MCF 10A (cell line): ENCODE results near the gene LRRC27. TPM values are rescaled to one million over a fixed set of nuclear protein-coding genes. Genes with fewer than 3 reads are reported as not detected.

Experiments
- BruUV-seq: library from RNA; stranded (reverse); fragments of 400-500 nt; replicated peaks from 2 replicates; lab custom pipeline; 2021; lab: Mats Ljungman, UMichigan
- CTCF ChIA-PET: fragments of 300-600 bp; sonication (Branson Sonifier 250); formaldehyde crosslinking; extraction: SDS; loops from one replicate; lab custom pipeline; 2021; ENCODE audit warnings: antibody characterized with exemption, inconsistent platforms; lab: Yijun Ruan, JAX
- POLR2A ChIA-PET: fragments of 300-600, 350-650 bp; sonication (Branson Sonifier 250); formaldehyde crosslinking; extraction: SDS; loops from one replicate; lab custom pipeline; 2020; ENCODE audit warnings: antibody characterized with exemption, inconsistent platforms; lab: Yijun Ruan, JAX
- DNase-seq: peaks from one replicate; pipeline ENCODE4 v3.0.0-alpha.2; 2018; ENCODE audit not compliant: unreplicated experiment
- H3K27ac Mint-ChIP-seq: one replicate; pipeline ENCODE4 v1.8.0; 2022; ENCODE audit warnings: mild to moderate bottlenecking, low read depth, mixed read lengths; ENCODE audit not compliant: unreplicated experiment
- H3K27me3 Mint-ChIP-seq: one replicate; pipeline ENCODE4 v1.8.0; 2022; ENCODE audit warnings: mixed read lengths; ENCODE audit not compliant: insufficient read depth, unreplicated experiment
- H3K36me3 Mint-ChIP-seq: one replicate; pipeline ENCODE4 v1.8.0; 2022; ENCODE audit warnings: mild to moderate bottlenecking, moderate library complexity, mixed read lengths; ENCODE audit not compliant: insufficient read depth, unreplicated experiment
- H3K4me1 Mint-ChIP-seq: one replicate; pipeline ENCODE4 v1.8.0; 2022; ENCODE audit warnings: mixed read lengths; ENCODE audit not compliant: insufficient read depth, unreplicated experiment
- H3K4me3 Mint-ChIP-seq: one replicate; pipeline ENCODE4 v1.8.0; 2022; ENCODE audit warnings: mild to moderate bottlenecking, moderate library complexity, mixed read lengths; ENCODE audit not compliant: unreplicated experiment
- H3K9me3 Mint-ChIP-seq: one replicate; pipeline ENCODE4 v1.8.0; 2022; ENCODE audit warnings: mixed read lengths; ENCODE audit not compliant: unreplicated experiment
- intact Hi-C: fragments of 100-400 bp; cut with micrococcal nuclease; formaldehyde crosslinking; loops from 2 replicates; pipeline ENCODE4 v1.14.1; 2022
- total RNA-seq: library from RNA; stranded (reverse); gene quantifications from 2 replicates; pipeline ENCODE4 v1.2.3, GENCODE V29; 2022
- TF ChIP-seq, protein P1 (sequence below): fragments of 200-600 bp; IDR thresholded peaks from one replicate; pipeline ENCODE4 v1.8.0; 2022; ENCODE audit warnings: antibody characterized with exemption, mild to moderate bottlenecking; ENCODE audit not compliant: unreplicated experiment

Gene LRRC27
- total RNA-seq, 1 experiment from 2014 or later, result 9.1 TPM

DNA sequence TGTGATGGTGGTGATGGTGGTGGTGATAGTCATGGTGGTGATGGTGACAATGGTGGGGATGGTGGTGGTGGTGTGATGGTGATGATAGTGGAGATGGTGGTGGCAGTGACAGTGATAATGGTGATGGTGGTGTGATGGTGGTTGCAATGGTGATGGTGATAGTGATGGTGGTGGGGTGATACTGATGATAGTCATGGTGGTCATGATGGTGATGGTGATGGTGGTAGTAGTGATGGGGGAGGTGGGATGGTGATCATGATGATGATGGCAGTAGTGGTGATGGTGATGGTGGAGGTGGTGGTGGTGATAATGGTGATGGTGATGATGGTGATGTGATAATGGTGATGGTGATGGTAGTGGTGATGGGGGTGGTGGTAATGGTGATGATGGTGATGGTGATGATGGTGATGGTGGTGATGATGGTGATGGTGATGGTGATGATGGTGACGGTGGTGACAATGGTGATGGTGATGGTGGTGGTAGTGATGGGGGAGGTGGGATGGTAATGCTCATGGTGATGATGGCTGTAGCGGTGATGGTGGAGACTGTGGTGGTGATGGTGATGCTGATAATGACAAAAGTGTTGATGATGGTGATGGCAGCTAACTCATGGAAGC is 60.3 kb downstream of the LRRC27 start:
- POLR2A ChIA-PET, result interaction anchor here (0.7 kb wide), 1 partner anchor 338 kb away, joined by 3 read pairs; no protein-coding TSS in a partner anchor
- H3K4me1 Mint-ChIP-seq, result peaks cover 11% of the 10 kb centered on the region
- no peak for DNase-seq
- no TSS peak for BruUV-seq
- intact Hi-C loops, result no loop called here
- no peak overlapping the region for H3K27ac Mint-ChIP-seq
- H3K36me3 Mint-ChIP-seq, result no peaks in the 10 kb centered on the region
- H3K27me3 Mint-ChIP-seq, result no peaks in the 10 kb centered on the region
- H3K4me3 Mint-ChIP-seq, result no peak overlapping the region
- TF ChIP-seq, protein P1, sequence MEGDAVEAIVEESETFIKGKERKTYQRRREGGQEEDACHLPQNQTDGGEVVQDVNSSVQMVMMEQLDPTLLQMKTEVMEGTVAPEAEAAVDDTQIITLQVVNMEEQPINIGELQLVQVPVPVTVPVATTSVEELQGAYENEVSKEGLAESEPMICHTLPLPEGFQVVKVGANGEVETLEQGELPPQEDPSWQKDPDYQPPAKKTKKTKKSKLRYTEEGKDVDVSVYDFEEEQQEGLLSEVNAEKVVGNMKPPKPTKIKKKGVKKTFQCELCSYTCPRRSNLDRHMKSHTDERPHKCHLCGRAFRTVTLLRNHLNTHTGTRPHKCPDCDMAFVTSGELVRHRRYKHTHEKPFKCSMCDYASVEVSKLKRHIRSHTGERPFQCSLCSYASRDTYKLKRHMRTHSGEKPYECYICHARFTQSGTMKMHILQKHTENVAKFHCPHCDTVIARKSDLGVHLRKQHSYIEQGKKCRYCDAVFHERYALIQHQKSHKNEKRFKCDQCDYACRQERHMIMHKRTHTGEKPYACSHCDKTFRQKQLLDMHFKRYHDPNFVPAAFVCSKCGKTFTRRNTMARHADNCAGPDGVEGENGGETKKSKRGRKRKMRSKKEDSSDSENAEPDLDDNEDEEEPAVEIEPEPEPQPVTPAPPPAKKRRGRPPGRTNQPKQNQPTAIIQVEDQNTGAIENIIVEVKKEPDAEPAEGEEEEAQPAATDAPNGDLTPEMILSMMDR, result no peak
- H3K9me3 Mint-ChIP-seq, result peaks cover 12% of the 10 kb centered on the region
- CTCF ChIA-PET, result no interaction called here

DNA sequence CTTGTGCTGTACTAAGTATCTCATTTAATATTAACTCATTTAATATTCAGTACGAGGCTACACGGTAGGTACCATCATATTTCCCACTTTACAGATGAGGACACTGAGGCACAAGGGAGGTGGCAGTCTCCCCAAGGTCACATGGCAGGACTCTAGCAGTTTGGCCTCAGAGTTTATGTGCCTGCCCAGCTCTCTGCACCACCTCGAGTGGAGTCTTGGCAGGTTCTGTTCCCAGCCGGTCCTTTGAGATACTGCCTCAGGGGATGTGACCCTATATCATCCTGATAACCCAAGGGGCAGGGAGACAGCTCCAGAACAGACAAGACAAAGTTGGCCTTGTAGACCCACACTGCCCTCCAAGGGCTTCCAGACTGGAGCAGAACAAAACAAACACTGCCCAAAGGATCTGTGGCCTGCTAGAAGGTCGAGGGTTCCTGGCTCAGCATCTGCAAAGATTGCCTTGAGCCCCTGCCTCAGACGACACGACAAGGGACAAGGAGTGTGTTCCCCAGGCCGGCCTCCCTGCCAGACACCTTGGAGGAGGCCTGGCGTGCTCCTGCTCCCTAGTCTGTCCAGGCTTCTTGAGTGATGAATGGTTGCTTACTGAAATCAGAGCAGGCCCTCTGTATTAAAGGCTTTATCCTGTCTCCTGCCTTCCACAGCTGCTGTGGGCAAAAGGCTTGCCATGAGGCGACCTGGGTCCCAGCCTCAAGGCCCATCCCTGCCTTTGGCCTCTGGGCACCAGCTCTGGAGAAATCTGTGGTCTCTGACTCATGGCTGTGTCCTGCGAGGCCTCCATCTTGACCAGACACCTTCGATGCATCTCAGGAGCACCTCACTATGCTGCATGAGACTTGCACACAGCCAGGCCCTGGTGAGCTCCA is 61.1 kb downstream of the LRRC27 start:
- Mint-ChIP-seq H3K27me3 (no peaks in the 10 kb centered on the region), H3K4me1 (peaks cover 11% of the 10 kb centered on the region), H3K4me3 (no peak overlapping the region), H3K9me3 (peaks cover 12% of the 10 kb centered on the region), H3K36me3 (no peaks in the 10 kb centered on the region), H3K27ac (peak overlapping the region; percentile 31)
- TF ChIP-seq, protein P1, result no peak
- CTCF ChIA-PET, result interaction anchor here (0.6 to 1.3 kb wide), 3 partner anchors 13 to 66 kb away, joined by 5 read pairs; no protein-coding TSS in a partner anchor
- POLR2A ChIA-PET, result interaction anchor here (0.7 kb wide), 1 partner anchor 339 kb away, joined by 3 read pairs; no protein-coding TSS in a partner anchor
- intact Hi-C loops, result no loop called here
- peak; percentile 52 for DNase-seq
- no TSS peak for BruUV-seq

DNA sequence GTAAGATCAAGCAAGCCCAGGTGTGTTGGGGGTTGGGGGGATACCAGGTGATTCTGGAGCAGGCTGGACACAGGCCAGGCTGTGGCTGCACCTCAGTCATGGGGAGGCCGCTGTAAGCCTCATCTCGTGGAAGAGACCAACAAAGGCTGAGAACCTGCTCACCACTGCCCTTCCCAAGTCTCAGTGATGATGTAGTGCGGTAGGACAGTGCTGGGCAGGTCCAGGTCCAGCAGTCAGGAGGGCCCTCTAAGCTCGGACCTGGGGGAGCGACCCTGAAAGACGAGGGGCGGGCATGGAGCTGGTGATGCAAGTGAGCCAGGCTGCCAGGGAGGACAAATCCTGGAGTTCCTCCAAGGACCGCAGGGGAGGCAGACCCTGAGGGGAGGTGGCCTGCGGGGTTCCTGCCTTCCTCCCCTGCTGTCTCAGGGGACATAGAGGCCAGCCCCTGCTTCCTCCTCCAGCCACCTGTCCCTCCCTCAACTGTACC is 61.7 kb downstream of the LRRC27 start:
- TF ChIP-seq, protein P1, result no peak
- no peaks in the 10 kb centered on the region for H3K36me3 Mint-ChIP-seq
- H3K4me1 Mint-ChIP-seq, result peaks cover 11% of the 10 kb centered on the region
- BruUV-seq, result no TSS peak
- H3K27me3 Mint-ChIP-seq, result no peaks in the 10 kb centered on the region
- ChIA-PET CTCF (interaction anchor here (1.2 to 1.3 kb wide), 2 partner anchors 61 to 65 kb away, joined by 5 read pairs; no protein-coding TSS in a partner anchor), POLR2A (no interaction called here)
- H3K9me3 Mint-ChIP-seq, result peaks cover 12% of the 10 kb centered on the region
- H3K27ac Mint-ChIP-seq, result peak overlapping the region; percentile 31
- no peak overlapping the region for H3K4me3 Mint-ChIP-seq
- intact Hi-C loops, result no loop called here
- DNase-seq, result no peak

DNA sequence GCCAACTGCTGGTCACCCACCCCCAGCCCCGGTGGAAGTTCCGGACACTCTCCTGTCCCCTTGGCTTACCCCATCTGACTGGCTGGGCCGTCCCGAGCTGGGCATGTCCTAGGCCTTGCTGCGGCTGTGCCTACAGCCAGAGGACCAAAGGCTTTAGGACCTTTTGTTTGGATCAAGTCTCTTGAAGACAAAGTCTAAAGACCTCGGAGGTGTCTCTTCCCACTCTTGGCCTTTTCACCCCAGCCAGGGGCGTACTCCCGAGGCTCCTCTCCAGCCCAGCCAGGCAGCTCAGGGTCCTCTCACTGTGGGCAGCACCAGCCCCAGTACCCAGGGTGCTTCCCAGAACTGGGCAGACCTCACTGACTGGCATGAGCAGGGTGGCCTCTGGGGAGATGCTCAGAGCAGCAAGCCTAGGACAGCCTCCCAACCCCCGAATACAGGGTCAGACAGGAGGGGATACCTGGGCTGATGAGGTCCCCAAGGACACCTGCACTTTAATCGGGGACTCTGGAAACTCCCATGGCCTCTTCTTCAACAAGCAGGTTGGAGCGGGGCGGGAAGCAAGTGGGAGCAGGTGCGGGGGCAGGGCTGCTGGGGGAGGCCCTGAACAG is 62.3 kb downstream of the LRRC27 start:
- intact Hi-C loops, result no loop called here
- Mint-ChIP-seq H3K9me3 (peaks cover 12% of the 10 kb centered on the region), H3K4me1 (peaks cover 11% of the 10 kb centered on the region), H3K36me3 (no peaks in the 10 kb centered on the region), H3K4me3 (no peak overlapping the region), H3K27ac (no peak overlapping the region), H3K27me3 (no peaks in the 10 kb centered on the region)
- ChIA-PET POLR2A (no interaction called here), CTCF (interaction anchor here (1.2 to 1.3 kb wide), 2 partner anchors 61 to 65 kb away, joined by 5 read pairs; no protein-coding TSS in a partner anchor)
- DNase-seq, result no peak
- TF ChIP-seq, protein P1, result no peak
- BruUV-seq, result no TSS peak
